HG02852 (cell line): ENCODE results near the gene CLIC3.
"Not testable (repeated sequence)": the region's sequence is repeated elsewhere in the genome, so short reads cannot be mapped to it uniquely, and the experiment has no call there.

Experiments
- ATAC-seq: cut with Tn5 transposase; IDR thresholded peaks from one replicate; pipeline ENCODE4 v1.9.1; 2021; ENCODE audit warnings: mild to moderate bottlenecking, moderate library complexity; ENCODE audit not compliant: unreplicated experiment

CLIC3 gene

GRCh38 chr9:136996361-136997292 is at the start of gene CLIC3:
Gene CLIC3 (minus strand): TSS chr9:136996568. CDS start chr9:136996543, 25 bp downstream.
- ATAC-seq = no peak

DNA sequence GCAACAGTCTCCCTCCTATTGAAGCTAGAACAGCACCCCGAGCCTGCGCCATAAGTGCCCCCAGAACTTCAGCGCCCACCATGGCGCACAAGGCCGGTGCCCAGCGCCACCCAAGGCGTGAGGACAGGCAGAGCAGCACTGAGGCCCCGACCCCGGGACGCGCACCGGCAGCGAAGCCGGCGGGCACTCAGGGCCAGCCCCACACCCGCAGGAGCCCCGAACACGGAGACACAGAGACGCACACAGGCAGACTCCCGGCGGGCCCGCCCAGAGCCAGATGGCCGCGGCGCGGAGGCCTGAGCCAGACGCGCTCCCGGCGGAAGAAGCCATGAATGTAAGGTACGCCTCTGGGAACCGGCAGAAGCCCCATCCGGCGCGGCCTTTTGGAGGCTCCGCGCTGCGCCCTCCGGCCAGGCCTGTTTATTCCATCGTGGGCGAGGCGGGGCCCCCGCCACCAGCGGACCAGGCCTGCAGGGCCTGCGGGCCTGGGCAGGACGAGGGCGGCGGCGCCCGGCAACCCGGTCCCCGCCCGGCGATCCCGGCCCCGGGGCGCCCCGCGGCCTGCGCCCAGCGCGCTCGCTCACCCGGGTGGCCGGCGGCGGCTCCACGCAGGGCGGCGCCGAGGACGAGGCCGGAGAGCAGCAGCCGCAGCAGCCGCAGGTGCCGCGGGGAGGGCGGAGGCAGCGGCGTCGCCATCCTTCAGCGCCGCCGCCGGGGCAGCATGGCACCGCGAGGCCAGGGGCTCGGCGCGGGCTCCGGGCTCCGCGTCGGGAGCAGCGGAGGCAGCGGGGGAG is 49.1 kb upstream of the CLIC3 start:
- ATAC-seq = no peak

DNA sequence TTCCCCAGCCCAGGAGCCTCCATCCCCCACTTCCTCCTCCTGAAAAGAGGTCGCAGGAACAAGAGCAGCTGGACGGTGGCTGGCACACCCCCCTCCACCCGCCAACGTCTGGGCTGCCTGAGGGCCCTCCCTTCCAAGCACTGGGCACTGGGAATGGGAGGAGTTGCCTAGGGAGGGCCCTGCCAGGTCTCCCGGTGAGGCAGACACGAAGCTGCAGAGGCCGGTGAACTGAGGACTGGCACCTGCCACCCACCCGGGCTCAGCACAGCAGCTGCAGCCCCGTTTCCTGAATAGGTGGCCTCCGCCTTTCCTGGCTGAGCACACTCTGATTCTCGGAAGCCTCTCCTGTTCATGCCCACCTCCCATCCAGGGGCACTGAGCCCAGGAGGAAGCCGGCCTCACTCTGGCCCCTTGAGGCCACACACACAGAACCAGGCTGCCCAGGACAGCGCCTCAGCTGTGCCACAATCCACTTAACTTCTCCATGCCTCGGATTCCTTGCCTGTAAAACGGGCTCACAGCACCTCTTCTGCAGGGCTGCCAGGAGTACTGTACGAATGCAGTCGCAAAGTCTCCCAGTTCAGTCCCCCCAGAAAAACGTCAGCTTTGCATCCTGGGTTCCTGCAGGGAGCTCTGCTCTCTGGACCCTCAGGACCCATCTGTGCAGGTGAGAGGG is 48.3 kb upstream of the CLIC3 start:
- ATAC-seq = no peak

DNA sequence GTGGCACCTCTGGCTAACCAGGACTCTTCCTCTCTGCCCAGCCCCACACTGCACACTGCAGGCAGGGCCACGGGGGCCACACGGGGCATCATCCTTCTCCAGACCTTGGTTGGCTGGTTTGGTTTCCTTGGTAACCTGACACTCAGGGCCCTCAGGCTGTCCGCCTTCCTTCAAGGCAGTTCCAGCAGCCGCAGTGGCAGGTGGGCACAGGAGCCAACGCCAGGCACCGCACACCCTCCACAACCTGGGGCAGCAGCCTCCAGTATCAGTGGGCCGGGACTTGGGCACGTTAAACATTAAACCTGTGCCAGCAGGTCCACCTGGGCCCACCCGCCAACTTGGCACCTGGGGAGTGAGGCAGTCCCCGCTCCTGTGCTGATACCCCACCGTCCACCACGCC is 47.7 kb upstream of the CLIC3 start:
- ATAC-seq = no peak

DNA sequence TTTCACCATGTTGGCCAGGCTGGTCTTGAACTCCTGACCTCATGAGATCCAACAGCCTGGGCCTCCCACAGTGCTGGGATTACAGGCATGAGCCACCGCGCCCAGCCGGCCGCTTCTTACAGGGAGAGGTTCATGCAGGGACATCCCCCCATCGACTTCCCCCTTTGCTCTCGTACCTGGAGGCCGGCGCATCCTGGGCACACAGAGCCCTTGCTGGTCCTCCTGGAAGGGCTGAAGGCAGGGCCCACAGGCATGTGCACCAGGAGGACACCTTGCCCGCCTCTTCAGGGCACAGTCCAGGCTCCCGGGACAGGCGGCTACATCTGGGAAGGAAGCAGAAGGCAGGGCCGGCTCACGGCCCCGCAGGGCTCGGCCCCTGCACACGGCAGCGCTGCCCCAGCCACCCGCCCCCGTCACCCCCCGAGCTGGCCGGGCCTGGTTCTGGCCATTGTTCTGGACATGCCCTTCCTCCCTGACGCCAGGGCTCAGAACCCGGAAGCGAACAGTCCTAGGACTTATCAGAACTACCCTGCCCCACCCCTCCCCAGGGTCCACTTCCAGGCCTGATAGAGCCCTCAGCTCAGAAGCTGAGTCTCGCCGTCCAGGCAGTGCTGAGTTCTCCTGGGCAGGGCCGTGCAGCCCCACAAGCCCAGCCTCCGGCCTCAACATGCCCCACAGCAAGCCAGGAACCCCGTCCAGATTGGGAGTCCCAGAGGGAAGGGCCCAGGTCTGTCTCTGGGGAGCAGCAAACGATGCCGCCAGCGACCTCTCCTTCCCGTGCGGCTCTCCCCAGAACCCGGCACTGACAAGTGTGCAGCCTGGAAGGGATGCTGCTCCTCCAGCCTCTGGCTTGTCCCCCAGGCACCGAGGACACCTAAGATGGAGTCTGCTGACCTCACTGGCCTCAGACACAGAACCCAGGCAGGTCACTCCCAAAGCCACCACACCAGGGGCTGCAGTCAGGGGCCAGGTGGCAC is 46.7 kb upstream of the CLIC3 start:
- ATAC-seq = no peak

GRCh38 chr9:137041124-137041523 is 44.8 kb upstream of the CLIC3 start:
- ATAC-seq = no peak

GRCh38 chr9:137040568-137040967 is 44.2 kb upstream of the CLIC3 start:
- no peak for ATAC-seq

GRCh38 chr9:137039611-137040366 is 43.4 kb upstream of the CLIC3 start:
- ATAC-seq = no peak

DNA sequence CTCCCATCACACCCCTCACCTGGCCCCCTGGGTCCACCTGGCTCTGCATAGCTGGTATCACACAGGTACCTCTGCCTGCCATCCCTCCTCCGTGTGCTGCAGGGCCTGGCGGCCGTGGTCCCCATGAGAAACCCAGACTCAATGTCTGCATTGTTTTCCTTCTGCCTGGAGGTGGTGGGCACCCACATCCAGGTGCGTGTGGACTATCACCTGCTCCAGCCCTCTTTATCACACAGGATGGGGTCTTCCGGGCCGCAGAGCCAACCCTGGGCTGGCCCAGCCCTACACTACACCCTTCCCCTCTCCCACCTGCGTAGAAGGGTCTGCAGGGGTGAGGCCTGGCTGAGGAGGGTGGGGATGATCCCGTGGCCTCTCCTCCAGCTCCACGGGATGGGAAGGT is 42.5 kb upstream of the CLIC3 start:
- no peak for ATAC-seq

GRCh38 chr9:137037483-137037882 is 41.1 kb upstream of the CLIC3 start:
- no peak for ATAC-seq

DNA sequence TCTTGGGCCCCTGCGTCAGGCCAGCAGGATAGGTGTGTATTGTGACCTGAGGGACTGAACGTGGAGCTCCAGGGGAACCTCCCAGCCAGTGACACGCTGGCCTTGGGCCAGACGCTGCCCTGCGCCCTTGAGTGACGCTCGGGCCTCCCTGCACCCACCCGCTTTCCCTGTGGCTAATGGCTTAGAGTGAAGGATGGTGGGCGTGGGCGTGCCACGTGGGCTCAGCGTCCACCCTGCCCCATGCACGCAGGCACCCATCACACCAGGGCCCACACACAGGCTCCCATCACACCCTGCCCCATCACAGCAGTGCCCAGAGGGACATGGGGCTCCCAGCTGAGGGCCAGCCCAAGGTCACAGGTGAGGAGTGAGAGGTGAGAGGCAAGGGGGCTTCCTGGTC is 40.7 kb upstream of the CLIC3 start:
- ATAC-seq = no peak

- no peak for ATAC-seq
Measured at GRCh38 chr9:137035937-137036336, 39.6 kb upstream of the CLIC3 start.

GRCh38 chr9:137035507-137035834 is 39.1 kb upstream of the CLIC3 start:
- no peak for ATAC-seq

DNA sequence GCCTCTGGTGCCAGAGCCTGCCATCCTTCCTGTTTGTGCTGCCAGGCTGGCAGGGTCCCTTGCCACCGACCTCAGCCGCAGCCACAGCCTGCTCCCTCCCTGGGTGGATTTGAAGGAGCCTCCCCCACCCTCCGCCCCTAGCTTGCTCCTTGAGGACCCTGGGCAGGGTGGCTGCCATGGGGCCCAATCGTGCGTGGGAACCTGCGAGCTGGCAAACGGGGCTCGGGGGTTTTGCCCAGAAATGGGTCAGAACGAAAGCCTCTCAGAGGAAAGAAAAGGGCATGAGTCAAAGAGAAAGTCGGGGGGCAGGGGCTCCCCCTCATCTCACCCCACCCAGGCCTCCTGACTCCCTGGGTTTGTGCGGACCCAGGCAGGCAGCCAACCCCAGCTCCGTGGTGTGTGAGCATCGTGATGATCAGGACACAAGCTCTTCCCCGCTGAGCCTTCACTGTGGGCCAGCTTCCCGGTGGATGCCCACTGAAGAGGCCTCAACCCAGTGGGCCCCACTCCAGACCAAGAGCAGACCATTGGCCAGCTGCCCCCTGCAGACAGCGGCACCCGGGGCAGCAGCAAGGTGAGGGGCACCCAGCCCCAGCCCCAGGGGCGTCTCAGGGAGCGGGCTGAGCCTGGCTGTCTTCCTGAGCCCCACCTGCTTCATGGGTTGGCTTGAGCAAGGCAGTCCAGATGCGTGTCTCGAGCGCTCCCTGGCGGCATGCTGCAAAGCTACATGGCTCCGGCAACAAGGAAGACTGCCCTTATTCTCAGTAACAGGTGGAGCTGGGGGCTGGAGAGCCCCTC is 38.5 kb upstream of the CLIC3 start:
- ATAC-seq = no peak

- no peak for ATAC-seq
Measured at GRCh38 chr9:137034039-137034708, 37.8 kb upstream of the CLIC3 start.

- ATAC-seq = not testable (repeated sequence)
Measured at GRCh38 chr9:137033481-137033880, 37.1 kb upstream of the CLIC3 start.

GRCh38 chr9:137032858-137033257 is 36.5 kb upstream of the CLIC3 start:
- ATAC-seq = no peak

DNA sequence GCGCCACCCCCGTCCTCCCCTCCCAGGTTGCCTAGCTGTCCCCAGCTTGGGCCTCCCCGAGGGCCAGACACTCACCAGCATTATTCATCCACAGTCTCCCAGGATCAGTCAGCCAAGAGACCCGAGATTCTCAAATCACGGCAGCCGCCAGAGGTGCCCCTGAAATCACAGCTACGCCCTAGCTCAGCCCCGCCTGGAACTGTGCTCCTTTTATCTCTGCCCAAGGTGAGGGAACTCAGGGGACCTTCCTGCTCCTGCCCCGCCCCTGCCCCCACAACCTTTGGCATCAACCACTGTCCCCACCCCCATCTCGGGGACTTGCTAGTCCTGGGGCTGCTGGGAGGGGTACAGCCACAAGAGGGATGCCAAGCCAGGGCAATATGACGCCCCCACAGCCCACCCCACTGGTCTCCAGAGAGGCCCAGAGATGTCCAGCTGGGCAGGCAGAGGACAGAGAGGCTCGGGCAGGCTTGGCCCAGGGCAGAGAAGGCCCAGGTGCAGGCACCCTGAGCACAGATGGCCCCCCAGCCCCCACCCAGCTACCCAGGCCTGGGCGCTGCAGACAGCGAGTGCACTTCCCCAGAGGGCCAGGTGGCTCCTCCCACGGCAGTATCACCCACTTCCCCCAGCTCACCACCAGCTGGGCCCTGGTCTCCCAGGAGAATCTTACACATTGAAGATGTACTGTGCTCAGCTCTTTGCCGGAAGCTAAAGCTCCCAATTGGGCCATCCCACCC is 35.7 kb upstream of the CLIC3 start, which contains the start of gene FUT7:
FUT7 (minus strand) TSS at position 185 of the 737 bp plus-strand sequence; CDS start at position 88, 97 bp downstream.
- ATAC-seq = no peak
